Right hindlimb (tissue), 1 donor: ENCODE data around the gene MLC1.

ENCODE experiments used
- DNase-seq: peaks from one replicate; pipeline ENCODE4 v3.0.0-alpha.2; 2018

MLC1 gene

DNA sequence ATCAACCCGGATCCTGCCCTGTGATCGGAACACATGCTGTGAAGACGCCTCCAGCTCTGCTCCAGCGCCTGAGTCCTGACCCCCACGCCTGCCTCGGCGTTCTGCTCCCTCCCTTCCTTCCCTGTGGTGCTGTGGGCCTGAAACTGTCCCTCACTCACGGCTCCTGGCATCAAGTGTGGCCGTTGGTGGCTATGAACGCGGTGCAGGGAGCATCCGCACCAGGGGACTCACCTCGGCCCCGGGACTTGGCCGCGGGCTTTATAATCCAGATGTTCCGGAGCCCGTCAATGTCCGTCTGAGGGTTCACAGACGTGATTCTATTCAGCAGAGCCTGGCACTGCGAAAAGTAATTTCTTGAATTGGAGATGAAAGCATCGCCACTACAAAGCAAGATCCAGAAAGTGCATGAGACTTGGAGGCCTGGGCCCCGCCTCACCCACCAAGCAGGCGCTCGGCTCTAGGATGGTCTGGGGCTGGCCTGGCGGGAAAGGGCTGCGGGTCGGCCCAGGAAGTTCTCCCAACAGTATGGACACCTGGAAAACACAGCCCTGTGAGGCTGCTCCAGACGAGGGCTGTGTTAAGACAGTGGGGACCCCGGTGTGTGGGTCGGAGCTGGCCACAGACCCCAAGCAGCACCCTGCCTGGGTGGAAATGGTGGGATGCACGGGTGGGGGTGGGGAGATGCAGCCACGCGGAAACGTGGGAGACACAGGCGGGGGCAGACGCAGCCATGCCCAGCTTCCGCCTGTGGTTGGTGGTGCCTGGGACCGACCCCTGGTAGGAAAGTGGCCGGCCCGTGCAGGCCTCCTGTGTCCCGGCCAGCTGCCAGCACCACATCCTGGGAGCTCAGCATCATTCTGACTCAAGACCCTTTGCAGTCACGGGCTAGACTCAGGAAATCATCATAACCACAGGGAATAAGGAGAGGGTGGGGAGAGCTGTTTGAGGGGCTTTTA, 50.8 kb downstream of the MLC1 start:
- no peak for DNase-seq

GRCh38 chr22:50032941-50033601, 52.2 kb downstream of the MLC1 start:
- no peak for DNase-seq

GRCh38 chr22:50032109-50032871, 52.9 kb downstream of the MLC1 start:
- DNase-seq: no peak

GRCh38 chr22:50031189-50032091, 53.8 kb downstream of the MLC1 start:
- DNase-seq: no peak

DNA sequence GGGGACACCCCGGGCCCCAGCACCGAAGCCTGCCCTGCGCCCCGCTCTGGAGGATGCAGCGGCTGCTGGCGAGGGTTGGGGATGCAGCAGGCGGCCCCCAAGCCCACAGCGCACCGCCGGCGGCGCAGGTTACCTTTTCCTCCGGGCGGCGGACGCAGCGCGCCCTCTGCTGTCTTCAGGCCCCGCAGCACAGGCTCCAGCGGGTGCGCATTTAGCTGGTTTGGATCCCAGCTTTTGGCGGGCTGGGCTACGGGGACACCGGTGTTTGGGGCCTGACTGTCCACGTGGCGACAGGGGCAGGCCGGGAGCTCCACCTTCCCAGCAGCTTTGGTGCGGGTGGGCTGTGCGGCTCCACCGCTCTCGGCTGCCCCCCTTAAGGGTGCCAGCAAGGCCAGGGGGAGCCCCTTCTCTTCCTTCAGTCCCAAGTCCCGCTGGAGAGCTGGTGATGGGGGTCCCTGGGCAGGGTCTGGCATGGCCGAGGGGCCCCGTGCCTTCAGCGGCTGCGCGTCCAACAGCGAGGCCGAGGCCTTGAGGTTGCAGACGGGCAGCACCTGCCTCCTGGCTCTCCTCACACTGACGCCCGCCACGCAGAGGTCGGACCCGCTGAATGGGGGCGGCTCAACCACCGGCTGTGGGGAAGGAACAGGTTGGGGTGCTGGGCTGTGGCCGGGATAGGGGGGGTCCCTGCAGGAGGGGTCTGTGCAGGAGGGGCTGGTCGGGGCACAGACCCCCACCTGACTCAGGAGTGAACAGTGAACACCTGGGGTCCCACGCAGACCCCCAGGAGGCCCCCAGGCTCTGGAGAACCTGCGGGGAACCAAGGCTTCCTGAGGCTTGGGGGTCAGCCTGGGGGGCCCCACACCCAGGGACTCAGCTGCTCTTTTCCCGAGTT, 54.7 kb downstream of the MLC1 start:
- DNase-seq: peak; percentile 58

DNA sequence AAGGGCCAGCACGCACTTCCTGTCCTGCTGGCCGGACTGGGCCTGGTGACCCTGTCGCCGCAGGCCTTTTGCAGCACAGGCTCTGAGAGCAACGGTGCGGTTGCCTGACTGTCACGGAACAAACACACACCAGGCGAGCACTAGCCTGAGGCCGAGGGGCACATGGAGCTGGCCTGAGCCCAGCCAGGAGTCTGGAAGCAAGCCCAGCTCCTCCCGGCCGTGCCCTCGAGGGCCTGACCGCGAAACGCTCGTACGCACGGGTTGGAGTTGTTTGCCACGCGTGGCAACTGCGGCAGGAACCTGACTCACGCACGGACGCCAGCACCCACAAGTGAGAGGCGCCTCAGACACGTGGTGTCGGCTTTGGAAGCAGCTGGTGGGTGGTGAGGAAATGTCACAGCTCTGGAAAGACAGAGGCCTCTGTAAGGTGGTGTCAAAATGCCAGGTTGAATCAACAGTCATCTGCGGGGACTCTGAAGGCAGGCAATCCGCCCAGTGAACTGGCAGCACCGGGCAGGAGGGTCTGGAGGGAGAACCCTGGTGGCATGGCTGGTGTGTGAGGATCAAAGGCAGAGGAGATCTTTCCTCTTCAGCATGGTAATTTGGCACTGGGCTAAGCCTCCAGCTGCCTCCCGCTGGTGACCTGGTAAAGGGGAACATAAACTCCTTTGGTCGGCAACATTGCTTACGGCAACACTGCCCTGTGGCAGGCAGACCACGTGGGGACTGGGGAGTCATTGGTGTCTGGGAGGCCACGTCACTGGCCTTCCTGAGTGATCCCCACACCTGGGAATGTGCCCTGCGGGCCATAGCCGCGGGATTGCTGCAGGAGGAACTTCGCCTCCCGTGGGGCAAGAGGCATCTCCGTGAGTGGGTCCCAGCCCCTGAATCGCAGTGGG, 57.3 kb downstream of the MLC1 start:
- no peak for DNase-seq

DNA sequence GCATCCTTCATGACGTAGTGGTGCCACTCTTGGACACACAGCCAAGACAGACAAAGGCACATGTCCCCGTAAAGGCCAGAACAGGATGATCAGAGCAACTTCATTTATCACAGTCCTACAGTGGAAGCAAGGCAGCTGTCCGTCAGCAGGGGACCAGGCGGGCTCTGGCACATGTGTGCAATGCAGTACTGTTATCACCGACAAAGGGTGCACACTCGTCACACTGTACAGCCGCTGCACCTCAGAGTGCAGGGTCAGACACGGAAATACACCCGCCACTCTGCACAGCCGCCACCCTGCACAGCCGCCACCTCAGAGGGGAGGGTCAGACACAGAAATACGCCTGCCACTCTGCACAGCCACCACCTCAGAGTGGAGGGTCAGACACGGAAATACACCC, 59.2 kb downstream of the MLC1 start:
- no peak for DNase-seq

GRCh38 chr22:50022171-50022819, 62.9 kb downstream of the MLC1 start:
- no peak for DNase-seq

- no peak for DNase-seq
Observed at GRCh38 chr22:50020606-50021005, 64.6 kb downstream of the MLC1 start.

- DNase-seq: no peak
Observed at GRCh38 chr22:50019316-50019715, 65.9 kb downstream of the MLC1 start.

DNA sequence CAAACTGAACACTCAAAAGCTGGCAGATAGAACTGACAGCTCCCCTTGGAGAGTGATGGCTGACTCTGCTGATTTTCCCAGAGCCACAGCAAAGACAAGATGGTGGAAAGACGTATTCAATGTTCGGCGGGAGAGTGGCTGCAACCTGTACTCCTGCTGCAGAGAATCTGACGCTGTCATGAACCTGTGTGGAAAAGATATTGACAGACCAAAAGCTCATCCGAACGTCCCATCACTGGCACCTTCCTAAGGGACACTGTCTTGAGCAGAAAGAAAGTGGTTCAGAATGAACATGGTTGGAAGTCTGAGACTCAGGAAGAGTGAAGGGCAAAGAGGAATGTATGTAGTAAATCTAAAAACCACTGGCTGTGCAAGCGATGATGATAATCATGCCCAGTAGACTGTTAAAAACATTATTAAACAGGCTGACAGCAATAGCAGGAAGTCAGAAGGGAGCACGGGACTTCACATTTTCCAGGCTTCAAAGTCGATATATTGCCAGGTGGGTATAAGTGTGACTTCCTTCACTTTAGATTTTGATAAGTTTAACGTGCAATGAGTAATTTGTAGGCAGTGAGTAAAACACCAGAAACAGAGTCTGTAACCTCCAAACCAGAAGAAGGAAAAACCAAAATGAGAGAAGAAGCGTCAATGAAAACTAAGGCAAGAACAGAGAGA, 66.5 kb downstream of the MLC1 start:
- DNase-seq: no peak

- DNase-seq: no peak
Observed at GRCh38 chr22:50017701-50018224, 67.5 kb downstream of the MLC1 start.

GRCh38 chr22:50016988-50017700, 68.1 kb downstream of the MLC1 start:
- DNase-seq: peak; percentile 14

GRCh38 chr22:50016308-50016987, 68.8 kb downstream of the MLC1 start:
- DNase-seq: peak; percentile 11

DNA sequence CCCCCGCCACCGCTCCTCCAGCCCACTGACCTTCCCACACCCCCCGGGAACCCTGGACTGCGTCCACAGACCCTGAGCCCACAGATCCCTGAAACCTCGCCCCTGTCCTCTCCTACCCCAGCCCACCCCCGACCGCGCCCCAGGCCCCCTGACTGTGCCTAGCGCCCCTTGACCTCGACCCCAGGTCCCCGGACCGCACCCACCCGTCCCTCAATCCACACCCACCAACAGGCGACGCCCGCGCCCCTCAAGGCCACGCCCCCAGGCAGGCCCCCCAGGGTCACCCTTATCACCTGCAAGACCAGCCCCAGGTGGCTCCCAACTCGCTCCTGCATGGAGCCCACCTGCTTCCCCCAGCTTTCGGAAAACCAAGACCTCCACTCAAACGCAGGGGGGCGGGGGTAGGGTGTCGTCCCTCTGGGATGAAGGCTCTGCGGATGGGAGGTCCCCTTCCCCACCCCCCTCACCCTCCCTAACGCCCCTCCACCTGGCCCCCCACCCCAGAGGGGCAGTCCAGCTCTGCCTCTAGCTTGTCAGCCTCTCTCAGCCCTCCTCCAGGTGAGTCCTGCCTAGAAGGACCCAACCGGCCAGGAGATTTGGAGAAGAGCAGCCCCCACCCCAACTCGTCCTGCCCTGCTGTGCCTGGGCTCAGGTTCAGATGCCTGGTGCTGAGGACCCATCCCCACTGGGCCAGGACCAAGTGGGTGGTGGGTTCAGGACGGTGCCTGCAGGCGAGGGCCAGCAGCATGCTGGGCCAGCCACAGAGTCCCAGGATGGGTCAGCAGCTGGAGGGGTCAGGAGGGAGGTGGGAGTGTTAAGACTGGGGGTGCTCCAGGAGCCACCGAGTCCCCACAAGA, 69.5 kb downstream of the MLC1 start:
- DNase-seq: peak; percentile 12

- peak; percentile 10 for DNase-seq
Observed at GRCh38 chr22:50014655-50015401, 70.4 kb downstream of the MLC1 start.
